GM19193 (cell line): Measurements from ENCODE around the gene GALT.
A peak's percentile ranks its signal among the peaks of the same experiment; 100 is the strongest.

Source experiments
- POLR2A ChIP-seq: IDR thresholded peaks from 4 replicates; pipeline ENCODE4 v1.6.1; 2011; ENCODE audit not compliant: insufficient read depth, insufficient read length; ENCODE audit errors: extremely low read depth

The GALT gene

DNA sequence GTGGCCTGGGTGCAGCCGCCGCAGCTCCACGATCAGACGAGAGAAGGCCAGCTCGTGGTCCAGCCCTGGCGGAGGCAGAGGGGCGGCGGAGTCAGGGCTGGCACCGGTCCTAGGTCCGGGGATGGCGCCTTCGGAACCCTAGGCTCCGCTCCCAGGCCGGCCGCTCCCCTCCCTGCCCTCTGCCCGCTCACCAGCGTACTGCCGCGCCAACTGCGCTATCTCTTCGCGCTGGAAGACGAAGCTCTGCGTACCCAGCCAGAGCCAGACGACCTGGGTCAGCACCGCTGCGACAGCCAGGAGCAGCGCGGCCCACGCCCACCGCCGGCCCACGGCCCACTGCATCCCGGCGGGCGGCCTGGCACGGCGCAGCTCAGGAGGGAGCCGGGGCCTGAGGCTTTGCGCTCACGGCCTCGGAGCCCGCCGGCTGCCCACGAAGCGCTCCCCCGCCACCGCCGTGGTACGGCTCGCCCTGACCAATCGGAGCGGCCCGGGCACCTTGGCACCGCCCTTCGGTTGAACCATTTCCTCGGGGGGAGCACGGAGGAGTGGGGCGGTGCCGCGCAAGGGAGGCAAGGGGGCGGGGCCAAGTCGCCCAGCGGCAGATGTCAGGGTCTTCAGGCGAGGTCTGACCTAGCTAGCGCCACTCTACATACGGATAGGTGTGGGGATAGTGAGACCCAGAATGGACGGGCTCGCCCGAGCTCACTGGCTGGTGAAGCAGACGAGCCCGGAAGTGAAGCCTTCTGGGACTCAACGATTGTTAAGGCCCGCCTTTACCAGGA is 8.9 kb upstream of the GALT start, which contains the start of gene SIGMAR1:
Gene SIGMAR1, minus strand, starts transcription at position 432 of the 782 bp plus-strand sequence. Its CDS starts 90 bp downstream, at position 342.
- peak; percentile 79 for TF ChIP-seq POLR2A

GRCh38 chr9:34638138-34638445 is 8.4 kb upstream of the GALT start:
- no peak for TF ChIP-seq POLR2A

DNA sequence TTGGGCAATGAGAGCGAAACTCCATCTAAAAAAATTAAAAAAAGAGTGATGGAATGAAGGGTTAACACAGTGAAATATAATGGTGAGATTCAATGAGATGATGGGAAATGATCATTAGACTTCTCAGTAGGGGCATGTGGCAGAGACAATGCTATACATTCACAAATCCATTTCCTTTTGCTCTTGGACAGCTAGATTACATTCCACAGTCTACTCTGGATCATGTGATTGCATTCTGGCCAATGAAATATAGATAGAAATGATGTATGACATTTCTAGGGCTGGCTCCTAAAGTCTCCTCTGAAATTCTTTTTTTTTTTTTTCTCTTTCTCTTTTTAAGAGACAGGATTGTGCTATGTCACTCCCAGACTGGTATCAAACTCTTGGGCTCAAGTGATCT is 3.8 kb upstream of the GALT start:
- TF ChIP-seq POLR2A, result no peak

GRCh38 chr9:34644766-34645314 is 1.6 kb upstream of the GALT start:
- no peak for TF ChIP-seq POLR2A

GRCh38 chr9:34647084-34647403 is 569 bp downstream of the GALT start:
- no peak for TF ChIP-seq POLR2A

- TF ChIP-seq POLR2A, result no peak
Observed at GRCh38 chr9:34647651-34648050, 1.2 kb downstream of the GALT start.

- TF ChIP-seq POLR2A, result no peak
Observed at GRCh38 chr9:34648673-34649072, 2.2 kb downstream of the GALT start.

DNA sequence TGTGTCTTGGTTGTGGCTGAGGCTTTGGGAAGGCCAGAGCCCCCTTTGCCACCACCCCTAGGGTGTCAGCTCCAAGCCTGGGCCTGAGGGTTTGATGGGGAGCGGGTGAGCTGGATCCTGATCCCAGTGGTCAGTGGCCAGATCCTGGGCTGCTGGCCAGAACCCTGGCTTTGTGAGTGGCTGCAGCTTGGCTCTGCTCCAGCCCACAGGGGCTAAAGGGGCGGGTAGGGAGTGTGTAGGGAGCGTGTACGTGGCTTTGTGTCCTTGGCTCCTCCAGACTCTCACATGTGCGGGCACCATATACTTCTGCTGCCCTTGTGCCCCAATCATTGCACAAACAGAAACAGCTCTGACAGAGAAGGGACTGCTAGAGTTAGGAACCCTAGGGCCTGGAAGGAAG is 4.3 kb downstream of the GALT start:
- TF ChIP-seq POLR2A, result no peak

DNA sequence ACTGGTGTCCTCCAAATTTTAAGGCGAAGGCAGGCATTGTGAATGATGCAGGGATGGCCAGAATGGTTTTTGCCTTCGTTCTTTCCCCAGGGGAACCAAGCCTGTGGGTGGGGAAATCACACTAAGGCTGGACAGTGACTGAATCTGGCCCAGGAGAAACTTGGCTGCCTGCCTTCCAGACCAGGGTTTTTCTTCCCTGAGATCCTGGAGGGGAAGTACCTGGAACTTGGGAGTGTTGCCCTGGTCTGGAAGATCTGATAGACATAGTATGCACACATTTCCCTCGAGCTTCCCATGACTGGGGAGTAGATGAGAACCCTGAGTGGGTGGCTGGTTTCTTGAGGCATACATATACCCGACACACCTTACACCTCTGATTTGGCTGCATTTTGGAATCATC is 4.8 kb downstream of the GALT start:
- no peak for TF ChIP-seq POLR2A

DNA sequence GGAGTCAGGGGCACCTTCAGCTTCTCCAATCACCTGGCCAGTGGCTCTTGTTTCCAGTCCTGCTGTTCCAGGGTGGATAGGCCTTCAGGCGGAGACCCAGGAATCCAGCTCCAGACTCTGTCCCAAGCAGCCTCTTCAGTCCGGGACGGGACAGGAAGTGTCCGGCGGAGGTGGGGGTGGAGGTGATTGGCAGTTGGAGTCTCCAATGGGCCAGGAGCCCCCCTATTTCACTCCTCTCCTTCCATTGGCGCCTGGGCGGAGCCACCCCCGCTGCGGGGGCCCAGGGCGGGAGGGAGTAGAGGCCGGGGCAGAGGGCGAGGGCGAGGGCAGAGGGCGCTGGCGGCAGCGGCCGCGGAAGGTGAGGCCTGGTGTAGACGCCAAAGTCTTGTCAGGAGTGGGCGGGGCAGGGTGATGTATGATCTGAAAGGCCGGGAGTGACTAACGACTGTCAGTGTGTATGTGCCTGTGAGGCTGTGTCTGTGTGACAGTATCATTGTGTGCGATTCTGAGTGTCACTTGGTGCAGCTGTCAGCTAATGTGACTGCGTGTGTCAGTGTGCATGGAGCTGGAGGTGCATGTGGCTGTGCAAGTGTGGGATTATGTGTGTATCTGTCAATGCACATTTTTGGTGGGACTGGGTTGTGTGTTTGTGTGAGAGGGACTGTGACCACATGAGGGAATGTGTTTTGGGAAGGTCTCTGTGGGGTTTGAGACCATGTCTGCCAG is 5.6 kb downstream of the GALT start, which contains the start of gene IL11RA:
Gene IL11RA, plus strand, starts transcription at position 310 of the 726 bp plus-strand sequence. CDS start 3,033 bp downstream, outside the sequence.
- TF ChIP-seq POLR2A, result no peak

- no peak for TF ChIP-seq POLR2A
Observed at GRCh38 chr9:34652602-34653000, 6.1 kb downstream of the GALT start.

DNA sequence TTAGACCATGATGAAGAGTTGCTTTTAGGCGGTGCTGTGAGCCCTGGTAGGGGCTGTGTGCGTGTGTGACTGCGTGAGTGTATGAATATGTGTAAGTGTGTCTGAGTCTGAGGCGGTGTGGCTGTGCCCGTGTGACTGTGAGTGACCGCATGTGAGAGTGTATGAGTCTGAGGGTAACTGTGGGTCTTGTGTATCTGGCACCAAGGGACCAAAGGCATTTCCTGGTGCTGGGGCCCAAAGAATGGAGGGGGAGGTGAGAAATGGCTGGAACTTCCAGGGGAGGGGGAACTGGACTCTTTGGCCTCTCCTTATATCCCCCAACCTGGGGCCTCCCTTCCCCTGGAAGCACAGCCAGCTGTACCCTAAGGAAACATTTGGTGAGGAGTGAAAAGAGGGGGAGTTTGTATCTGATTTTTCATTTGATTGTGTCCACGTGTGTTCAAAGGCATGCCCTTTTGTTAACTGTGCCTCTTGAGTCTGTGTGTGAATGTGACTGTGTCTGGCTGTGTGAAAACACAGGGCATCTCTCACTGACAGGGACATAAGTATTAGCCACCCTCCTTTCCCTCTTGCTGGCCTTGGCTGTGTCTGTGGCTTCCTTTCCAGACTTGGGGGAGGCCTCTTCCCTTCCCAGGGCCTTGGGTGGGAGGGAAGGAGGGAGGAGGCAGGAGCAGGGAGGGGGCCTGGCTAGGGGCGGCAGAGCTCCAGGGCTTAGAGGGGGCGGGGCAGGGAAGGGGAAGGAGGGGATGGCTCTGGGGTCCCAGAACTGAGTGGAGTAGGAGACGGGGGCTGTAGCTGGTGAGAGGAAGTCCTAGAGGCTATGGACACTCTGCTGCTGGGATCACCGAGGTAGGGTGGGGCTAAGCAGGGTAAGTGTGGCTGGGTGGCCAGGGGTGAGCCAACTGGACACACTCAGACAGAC is 6.9 kb downstream of the GALT start:
- no peak for TF ChIP-seq POLR2A

GRCh38 chr9:34654323-34655051 is 8.0 kb downstream of the GALT start:
- no peak for TF ChIP-seq POLR2A

GRCh38 chr9:34655394-34655793 is 8.9 kb downstream of the GALT start:
- no peak for TF ChIP-seq POLR2A
